ENCODE data around the gene PRR20E. TPM values are rescaled to one million over a fixed set of nuclear protein-coding genes. Genes with fewer than 3 reads are reported as not detected.
"Not testable (repeated sequence)": the region's sequence is repeated elsewhere in the genome, so short reads cannot be mapped to it uniquely, and the experiment has no call there.

Gene PRR20E
- total RNA-seq (2014; rRNA removed; shearing (Covaris generic)) = not detected in 2 replicates

DNA sequence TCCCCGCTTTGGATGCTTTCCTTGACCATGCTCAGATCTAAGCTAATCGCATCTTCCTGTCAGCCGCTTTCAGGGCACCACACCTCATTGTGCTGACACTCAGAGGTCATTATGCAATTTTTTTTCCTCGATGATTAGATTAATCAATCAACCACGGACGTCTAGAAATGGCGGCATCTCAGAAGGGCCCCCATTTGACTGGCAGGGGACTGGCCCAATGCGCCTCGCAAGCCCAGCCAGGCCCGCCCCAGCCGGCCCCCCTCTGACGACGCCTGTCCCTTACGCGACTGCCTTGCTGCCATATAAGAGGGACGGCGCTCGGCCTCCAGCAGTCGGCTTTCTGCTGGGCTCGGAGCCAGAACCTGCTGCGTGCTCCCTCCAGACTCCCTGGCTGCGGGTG is at the start of gene PRR20E:
PRR20E (plus strand) TSS at position 301 of the 400 bp plus-strand sequence. CDS start 387 bp downstream, outside the sequence.
- H3K27ac ChIP-seq; H3K36me3 ChIP-seq; H3K9me3 ChIP-seq (replicated peaks); H3K27me3 ChIP-seq (replicated peaks); DNase-seq (ENCODE audit: low read depth in 1 of 2, low spot score in 2 of 2); H3K4me1 ChIP-seq (replicated peaks); H3K4me3 ChIP-seq: not testable (repeated sequence)

GRCh38 chr13:57123681-57124080 is 43.3 kb upstream of the PRR20E start:
- Histone ChIP-seq H3K27ac (no peak overlapping the region), H3K27me3 (replicated peaks) (no peaks in the 10 kb centered on the region), H3K36me3 (no peaks in the 10 kb centered on the region), H3K9me3 (replicated peaks) (no peaks in the 10 kb centered on the region), H3K4me3 (no peak overlapping the region), H3K4me1 (replicated peaks) (no peaks in the 10 kb centered on the region)
- DNase-seq (ENCODE audit: low read depth in 1 of 2, low spot score in 2 of 2) = no peak

- Histone ChIP-seq H3K9me3 (replicated peaks) (no peaks in the 10 kb centered on the region), H3K36me3 (no peaks in the 10 kb centered on the region), H3K4me1 (replicated peaks) (no peaks in the 10 kb centered on the region), H3K4me3 (no peak overlapping the region), H3K27ac (no peak overlapping the region), H3K27me3 (replicated peaks) (no peaks in the 10 kb centered on the region)
- no peak for DNase-seq (ENCODE audit: low read depth in 1 of 2, low spot score in 2 of 2)
These were observed 38.1 kb upstream of the PRR20E start for GRCh38 chr13:57128909-57129308.

- Histone ChIP-seq H3K27me3 (replicated peaks) (no peaks in the 10 kb centered on the region), H3K36me3 (no peaks in the 10 kb centered on the region), H3K4me1 (replicated peaks) (no peaks in the 10 kb centered on the region), H3K27ac (no peak overlapping the region), H3K4me3 (no peak overlapping the region), H3K9me3 (replicated peaks) (no peaks in the 10 kb centered on the region)
- DNase-seq (ENCODE audit: low read depth in 1 of 2, low spot score in 2 of 2) = no peak
These were observed 30.9 kb upstream of the PRR20E start for GRCh38 chr13:57136093-57136492.

- H3K27ac ChIP-seq = no peak overlapping the region
- no peaks in the 10 kb centered on the region for H3K4me1 ChIP-seq (replicated peaks)
- no peaks in the 10 kb centered on the region for H3K27me3 ChIP-seq (replicated peaks)
- no peak overlapping the region for H3K4me3 ChIP-seq
- no peaks in the 10 kb centered on the region for H3K9me3 ChIP-seq (replicated peaks)
- no peaks in the 10 kb centered on the region for H3K36me3 ChIP-seq
- no peak for DNase-seq (ENCODE audit: low read depth in 1 of 2, low spot score in 2 of 2)
These were observed 29.4 kb upstream of the PRR20E start for GRCh38 chr13:57137585-57137984.

DNA sequence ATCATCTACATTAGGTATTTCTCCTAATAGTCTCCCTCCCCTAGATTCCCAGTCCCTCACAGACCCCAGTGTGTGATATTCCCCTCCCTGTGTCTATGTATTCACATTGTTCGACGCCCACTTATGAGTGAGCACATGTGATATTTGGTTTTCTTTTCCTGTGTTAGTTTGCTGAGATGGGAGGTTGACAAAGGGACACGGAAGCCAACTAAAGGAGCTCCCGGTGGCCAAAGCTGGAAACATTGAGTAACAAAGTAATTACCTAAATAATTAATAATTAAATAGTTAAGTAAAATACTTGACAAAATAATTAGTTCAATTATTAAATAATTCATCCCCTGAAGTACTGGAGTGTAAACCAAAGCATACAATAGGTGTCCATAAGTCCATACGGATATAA is 28.0 kb upstream of the PRR20E start:
- Histone ChIP-seq H3K27ac (no peak overlapping the region), H3K4me3 (no peak overlapping the region)
- DNase-seq (ENCODE audit: low read depth in 1 of 2, low spot score in 2 of 2) = no peak

DNA sequence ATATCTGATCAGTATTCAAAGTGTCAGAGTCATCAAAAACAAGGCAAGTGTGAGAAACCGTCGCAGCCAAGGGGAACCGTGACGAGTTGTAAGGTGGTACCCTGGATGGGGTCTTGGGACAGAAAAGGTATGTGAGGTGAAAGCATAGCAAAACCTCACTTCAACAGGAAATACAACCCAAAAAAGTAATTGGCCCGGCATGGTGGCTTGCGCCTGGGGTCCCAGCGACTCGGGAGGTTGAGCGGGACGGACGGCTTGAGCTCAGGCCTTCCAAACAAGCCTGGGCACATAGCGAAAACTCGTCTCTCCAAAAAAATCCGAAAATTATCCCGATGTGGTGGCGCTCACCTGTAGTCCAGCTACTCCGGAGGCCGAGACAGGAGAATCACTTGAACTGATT is 27.2 kb upstream of the PRR20E start:
- H3K27me3 ChIP-seq (replicated peaks); H3K9me3 ChIP-seq (replicated peaks); H3K4me3 ChIP-seq; DNase-seq (ENCODE audit: low read depth in 1 of 2, low spot score in 2 of 2); H3K27ac ChIP-seq; H3K36me3 ChIP-seq; H3K4me1 ChIP-seq (replicated peaks): not testable (repeated sequence)

More for the DNA sequence above, 28.0 kb upstream of the PRR20E start:
- Histone ChIP-seq H3K4me1 (replicated peaks) (no peaks in the 10 kb centered on the region), H3K36me3 (no peaks in the 10 kb centered on the region), H3K27me3 (replicated peaks) (no peaks in the 10 kb centered on the region), H3K9me3 (replicated peaks) (no peaks in the 10 kb centered on the region)

DNA sequence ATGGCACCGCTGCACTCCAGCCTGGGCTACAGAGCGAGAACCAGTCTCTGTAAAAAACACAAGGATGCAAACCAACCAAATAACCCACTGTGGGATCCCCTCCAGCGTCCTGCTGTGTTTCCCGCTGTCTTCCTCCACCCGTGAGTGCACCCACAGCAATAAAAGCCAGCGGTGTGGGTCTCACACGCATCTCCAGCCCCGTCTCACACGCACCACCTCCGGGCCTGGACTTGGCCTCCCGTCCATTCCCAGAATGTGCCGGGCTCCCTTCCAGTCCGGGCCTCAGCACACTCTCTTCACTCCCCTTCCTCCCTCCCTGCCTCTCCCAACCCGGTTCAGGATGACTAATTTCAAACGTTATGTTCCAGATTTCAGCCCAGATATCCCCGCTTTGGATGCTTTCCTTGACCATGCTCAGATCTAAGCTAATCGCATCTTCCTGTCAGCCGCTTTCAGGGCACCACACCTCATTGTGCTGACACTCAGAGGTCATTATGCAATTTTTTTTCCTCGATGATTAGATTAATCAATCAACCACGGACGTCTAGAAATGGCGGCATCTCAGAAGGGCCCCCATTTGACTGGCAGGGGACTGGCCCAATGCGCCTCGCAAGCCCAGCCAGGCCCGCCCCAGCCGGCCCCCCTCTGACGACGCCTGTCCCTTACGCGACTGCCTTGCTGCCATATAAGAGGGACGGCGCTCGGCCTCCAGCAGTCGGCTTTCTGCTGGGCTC is 26.6 kb upstream of the PRR20E start, which contains the start of gene PRR20A:
PRR20A (plus strand) TSS at position 684 of the 734 bp plus-strand sequence. CDS start 387 bp downstream, outside the sequence.
- H3K27ac ChIP-seq; H3K4me3 ChIP-seq; H3K4me1 ChIP-seq (replicated peaks): not testable (repeated sequence)

DNA sequence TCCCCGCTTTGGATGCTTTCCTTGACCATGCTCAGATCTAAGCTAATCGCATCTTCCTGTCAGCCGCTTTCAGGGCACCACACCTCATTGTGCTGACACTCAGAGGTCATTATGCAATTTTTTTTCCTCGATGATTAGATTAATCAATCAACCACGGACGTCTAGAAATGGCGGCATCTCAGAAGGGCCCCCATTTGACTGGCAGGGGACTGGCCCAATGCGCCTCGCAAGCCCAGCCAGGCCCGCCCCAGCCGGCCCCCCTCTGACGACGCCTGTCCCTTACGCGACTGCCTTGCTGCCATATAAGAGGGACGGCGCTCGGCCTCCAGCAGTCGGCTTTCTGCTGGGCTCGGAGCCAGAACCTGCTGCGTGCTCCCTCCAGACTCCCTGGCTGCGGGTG is 19.8 kb upstream of the PRR20E start, which contains the start of gene PRR20B:
PRR20B (plus strand) TSS at position 301 of the 400 bp plus-strand sequence. CDS start 387 bp downstream, outside the sequence.
- not testable (repeated sequence) for H3K27me3 ChIP-seq (replicated peaks); H3K36me3 ChIP-seq; DNase-seq (ENCODE audit: low read depth in 1 of 2, low spot score in 2 of 2); H3K4me1 ChIP-seq (replicated peaks); H3K27ac ChIP-seq; H3K4me3 ChIP-seq; H3K9me3 ChIP-seq (replicated peaks)

More for the DNA sequence above, 26.6 kb upstream of the PRR20E start, which contains the start of gene PRR20A:
- not testable (repeated sequence) for H3K9me3 ChIP-seq (replicated peaks); H3K27me3 ChIP-seq (replicated peaks); DNase-seq (ENCODE audit: low read depth in 1 of 2, low spot score in 2 of 2); H3K36me3 ChIP-seq

DNA sequence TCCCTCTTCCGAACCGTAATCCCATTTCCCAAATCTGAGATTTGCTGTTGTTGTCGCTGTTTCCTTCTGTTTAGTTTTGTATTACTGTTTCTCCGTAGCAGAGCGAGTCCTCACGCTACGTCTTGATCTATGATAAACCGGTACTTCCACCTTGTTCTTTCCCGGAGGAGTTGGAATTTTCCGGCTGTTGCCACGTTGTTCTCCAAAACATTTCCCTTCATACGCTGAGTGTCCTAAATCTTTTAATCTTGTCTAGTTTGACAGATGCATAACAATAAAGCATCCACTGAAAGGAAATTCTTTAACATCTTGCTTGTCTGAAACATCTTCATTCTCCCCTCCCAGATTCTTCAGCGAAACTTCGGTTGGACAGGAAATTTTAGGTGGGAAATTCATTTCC is 18.9 kb upstream of the PRR20E start:
- not testable (repeated sequence) for H3K36me3 ChIP-seq; DNase-seq (ENCODE audit: low read depth in 1 of 2, low spot score in 2 of 2); H3K4me1 ChIP-seq (replicated peaks); H3K27me3 ChIP-seq (replicated peaks); H3K27ac ChIP-seq; H3K4me3 ChIP-seq; H3K9me3 ChIP-seq (replicated peaks)

DNA sequence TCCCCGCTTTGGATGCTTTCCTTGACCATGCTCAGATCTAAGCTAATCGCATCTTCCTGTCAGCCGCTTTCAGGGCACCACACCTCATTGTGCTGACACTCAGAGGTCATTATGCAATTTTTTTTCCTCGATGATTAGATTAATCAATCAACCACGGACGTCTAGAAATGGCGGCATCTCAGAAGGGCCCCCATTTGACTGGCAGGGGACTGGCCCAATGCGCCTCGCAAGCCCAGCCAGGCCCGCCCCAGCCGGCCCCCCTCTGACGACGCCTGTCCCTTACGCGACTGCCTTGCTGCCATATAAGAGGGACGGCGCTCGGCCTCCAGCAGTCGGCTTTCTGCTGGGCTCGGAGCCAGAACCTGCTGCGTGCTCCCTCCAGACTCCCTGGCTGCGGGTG is 13.2 kb upstream of the PRR20E start, which contains the start of gene PRR20C:
PRR20C (plus strand) TSS at position 301 of the 400 bp plus-strand sequence. CDS start 387 bp downstream, outside the sequence.
- not testable (repeated sequence) for H3K4me3 ChIP-seq; H3K27ac ChIP-seq; H3K4me1 ChIP-seq (replicated peaks); H3K36me3 ChIP-seq; H3K27me3 ChIP-seq (replicated peaks); DNase-seq (ENCODE audit: low read depth in 1 of 2, low spot score in 2 of 2); H3K9me3 ChIP-seq (replicated peaks)

DNA sequence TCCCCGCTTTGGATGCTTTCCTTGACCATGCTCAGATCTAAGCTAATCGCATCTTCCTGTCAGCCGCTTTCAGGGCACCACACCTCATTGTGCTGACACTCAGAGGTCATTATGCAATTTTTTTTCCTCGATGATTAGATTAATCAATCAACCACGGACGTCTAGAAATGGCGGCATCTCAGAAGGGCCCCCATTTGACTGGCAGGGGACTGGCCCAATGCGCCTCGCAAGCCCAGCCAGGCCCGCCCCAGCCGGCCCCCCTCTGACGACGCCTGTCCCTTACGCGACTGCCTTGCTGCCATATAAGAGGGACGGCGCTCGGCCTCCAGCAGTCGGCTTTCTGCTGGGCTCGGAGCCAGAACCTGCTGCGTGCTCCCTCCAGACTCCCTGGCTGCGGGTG is 6.7 kb upstream of the PRR20E start, which contains the start of gene PRR20D:
PRR20D (plus strand) TSS at position 301 of the 400 bp plus-strand sequence. CDS start 387 bp downstream, outside the sequence.
- not testable (repeated sequence) for H3K9me3 ChIP-seq (replicated peaks); H3K4me1 ChIP-seq (replicated peaks); H3K27ac ChIP-seq; H3K27me3 ChIP-seq (replicated peaks); H3K4me3 ChIP-seq; H3K36me3 ChIP-seq; DNase-seq (ENCODE audit: low read depth in 1 of 2, low spot score in 2 of 2)

- Histone ChIP-seq H3K4me3 (no peak overlapping the region), H3K36me3 (no peaks in the 10 kb centered on the region), H3K27me3 (replicated peaks) (no peaks in the 10 kb centered on the region), H3K27ac (no peak overlapping the region), H3K4me1 (replicated peaks) (no peaks in the 10 kb centered on the region), H3K9me3 (replicated peaks) (no peaks in the 10 kb centered on the region)
- no peak for DNase-seq (ENCODE audit: low read depth in 1 of 2, low spot score in 2 of 2)
These were observed 24.7 kb downstream of the PRR20E start for GRCh38 chr13:57191667-57192066.

DNA sequence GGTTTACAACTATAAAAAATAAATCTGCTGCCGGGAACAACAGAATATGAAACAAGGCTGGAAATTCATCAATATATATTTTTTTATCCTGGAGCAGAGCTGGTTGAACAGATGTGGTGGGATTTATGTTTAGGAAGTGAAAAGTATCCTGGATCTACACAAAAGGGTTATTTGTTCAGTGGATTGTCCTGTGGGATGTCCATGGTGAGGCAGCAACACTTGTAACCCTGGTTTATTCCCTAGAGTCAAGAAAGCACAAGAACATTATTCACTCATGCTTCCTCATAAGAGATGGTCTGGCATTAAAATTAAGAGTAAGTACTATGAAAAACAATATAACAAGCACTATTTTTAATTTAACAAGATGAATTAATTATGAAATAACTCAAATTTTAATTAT is 46.0 kb downstream of the PRR20E start:
- no peaks in the 10 kb centered on the region for H3K9me3 ChIP-seq (replicated peaks)
- no peaks in the 10 kb centered on the region for H3K36me3 ChIP-seq
- H3K27ac ChIP-seq = no peak overlapping the region
- no peak overlapping the region for H3K4me3 ChIP-seq
- H3K4me1 ChIP-seq (replicated peaks) = no peaks in the 10 kb centered on the region
- H3K27me3 ChIP-seq (replicated peaks) = no peaks in the 10 kb centered on the region
- no peak for DNase-seq (ENCODE audit: low read depth in 1 of 2, low spot score in 2 of 2)
